BLaER1 treated with 17β-estradiol and CSF1 and Interleukin-3, amounts not matched to agents 10 nM and 100 nM (cell line): ENCODE measurements around the gene ARRDC4.

Experiments used
- H3K27ac ChIP-seq, 11 experiments: shearing (Covaris generic); formaldehyde crosslinking; 2 replicates each; pipeline ENCODE4 v1.8.1; 2022
- H3K27me3 ChIP-seq, 11 experiments: shearing (Covaris generic); formaldehyde crosslinking; 2 replicates each; pipeline ENCODE4 v1.8.1; 2022
- H3K36me3 ChIP-seq, 11 experiments: shearing (Covaris generic); formaldehyde crosslinking; 2 replicates each; pipeline ENCODE4 v1.8.1; 2022
- H3K4me1 ChIP-seq, 10 experiments: shearing (Covaris generic); formaldehyde crosslinking; 2 replicates each; pipeline ENCODE4 v1.8.1; 2022
- H3K4me2 ChIP-seq, 11 experiments: shearing (Covaris generic); formaldehyde crosslinking; 2 replicates each; pipeline ENCODE4 v1.8.1; 2022
- H3K4me3 ChIP-seq, 10 experiments: shearing (Covaris generic); formaldehyde crosslinking; 2 replicates each; pipeline ENCODE4 v1.8.1; 2022
- H3K9ac ChIP-seq, 11 experiments: shearing (Covaris generic); formaldehyde crosslinking; 2 replicates each; pipeline ENCODE4 v1.8.1; 2022
- H3K9me3 ChIP-seq, 11 experiments: shearing (Covaris generic); formaldehyde crosslinking; replicated peaks in 1 of 11; 2 replicates each; pipeline ENCODE4 v1.8.1; 2022
- H4K20me1 ChIP-seq, 11 experiments: shearing (Covaris generic); formaldehyde crosslinking; 2 replicates each; pipeline ENCODE4 v1.8.1; 2022
- Cebpa-rat ChIP-seq, 11 experiments: shearing (Covaris generic); IDR thresholded peaks; 2 replicates each; pipeline ENCODE4 v1.8.1; 2022

The ARRDC4 gene

DNA sequence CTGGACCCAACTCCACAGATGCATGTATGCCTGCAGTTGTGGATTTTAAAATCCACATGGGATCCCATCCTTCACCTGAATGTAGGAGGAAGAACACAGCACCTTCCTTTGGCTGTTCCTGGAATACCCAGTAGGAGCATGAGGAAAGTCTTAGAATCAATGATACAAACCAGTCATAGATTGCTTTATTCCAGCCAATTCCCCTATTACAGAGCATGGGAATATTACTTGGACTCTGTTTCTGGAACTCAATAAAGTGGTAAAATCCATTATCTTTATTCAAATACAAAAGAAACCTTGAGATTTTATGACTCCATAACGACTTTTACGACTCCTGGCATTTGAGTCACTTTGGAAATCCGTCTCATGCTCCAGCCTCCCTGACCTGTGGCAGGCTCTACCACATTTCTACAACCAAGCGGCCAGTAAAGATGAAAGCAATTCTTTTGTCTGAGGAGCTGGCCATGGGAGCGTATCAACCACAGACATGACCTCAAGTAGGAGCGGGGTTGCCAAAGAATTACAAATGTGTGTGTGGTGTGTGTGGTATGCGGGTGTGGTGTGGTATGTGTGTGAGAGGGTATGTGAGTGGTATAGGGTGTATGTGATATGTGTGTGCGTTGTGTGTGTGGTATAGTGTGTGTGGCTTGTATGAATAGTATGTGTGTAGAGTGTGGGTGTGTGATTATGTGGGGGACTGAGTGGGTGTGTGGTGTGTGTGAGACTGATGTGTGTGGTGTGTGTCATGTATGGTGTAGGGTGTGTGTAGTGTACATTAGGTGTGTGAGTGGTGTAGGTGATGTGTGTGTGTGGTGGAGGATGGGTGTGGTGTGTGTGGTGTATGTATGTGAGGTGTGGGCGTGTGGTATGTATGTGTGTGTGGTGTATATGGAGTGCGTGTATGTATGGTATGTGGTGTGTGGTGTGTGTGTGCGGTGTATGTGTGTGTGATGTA, 40.0 kb downstream of the ARRDC4 start:
- H3K4me2 ChIP-seq = peak overlapping the region in 7 of 11 experiments; percentile 15 to 83 (median 42); a peak in 13 of 22 replicates
- no peak overlapping the region for H3K4me3 ChIP-seq
- H3K4me1 ChIP-seq = peaks cover 0 to 47% (median 36%) of the 10 kb centered on the region in 10 experiments; a peak in 16 of 20 replicates
- H3K27ac ChIP-seq = no peak overlapping the region
- H3K9ac ChIP-seq = no peak overlapping the region
- peaks cover 0 to 7% (median 0%) of the 10 kb centered on the region in 11 experiments; a peak in 5 of 22 replicates for H3K9me3 ChIP-seq
- no peaks in the 10 kb centered on the region for H3K36me3 ChIP-seq
- no peaks in the 10 kb centered on the region for H3K27me3 ChIP-seq
- TF ChIP-seq Cebpa-rat (IDR thresholded peaks at IDR 0.05) = no peak
- H4K20me1 ChIP-seq = no peaks in the 10 kb centered on the region

DNA sequence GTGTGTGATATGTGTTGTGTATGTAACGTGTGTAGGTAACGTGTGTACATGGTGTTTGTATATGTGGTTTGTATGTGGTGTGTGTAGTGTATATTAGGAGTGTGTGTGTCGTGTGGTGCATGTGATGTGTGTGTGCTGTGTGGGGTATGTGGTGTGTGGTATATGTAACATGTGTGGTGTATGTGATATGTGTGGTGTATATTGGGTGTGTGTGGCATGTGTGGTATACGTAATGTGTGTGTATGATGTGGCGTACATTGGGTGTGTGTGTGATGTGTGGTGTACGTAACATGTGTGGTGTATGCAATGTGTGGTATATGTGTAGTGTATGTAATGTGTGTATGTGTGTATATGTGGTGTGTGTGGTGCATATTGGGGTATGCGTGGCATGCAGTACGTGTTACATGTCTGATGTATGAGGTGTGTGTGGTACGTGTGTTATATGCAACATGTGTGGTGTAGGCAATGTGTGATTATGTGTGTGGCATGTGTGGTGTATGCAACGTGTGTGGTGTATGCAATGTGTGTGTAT, 41.2 kb downstream of the ARRDC4 start:
- Histone ChIP-seq H3K27me3 (no peaks in the 10 kb centered on the region), H3K4me3 (no peak overlapping the region), H3K9me3 (peaks cover 0 to 7% (median 0%) of the 10 kb centered on the region in 11 experiments; a peak in 6 of 22 replicates), H3K4me2 (no peak overlapping the region), H4K20me1 (no peaks in the 10 kb centered on the region), H3K36me3 (no peaks in the 10 kb centered on the region), H3K4me1 (peaks cover 0 to 38% (median 24%) of the 10 kb centered on the region in 10 experiments; a peak in 16 of 20 replicates), H3K27ac (no peak overlapping the region), H3K9ac (no peak overlapping the region)
- TF ChIP-seq Cebpa-rat (IDR thresholded peaks at IDR 0.05) = no peak

DNA sequence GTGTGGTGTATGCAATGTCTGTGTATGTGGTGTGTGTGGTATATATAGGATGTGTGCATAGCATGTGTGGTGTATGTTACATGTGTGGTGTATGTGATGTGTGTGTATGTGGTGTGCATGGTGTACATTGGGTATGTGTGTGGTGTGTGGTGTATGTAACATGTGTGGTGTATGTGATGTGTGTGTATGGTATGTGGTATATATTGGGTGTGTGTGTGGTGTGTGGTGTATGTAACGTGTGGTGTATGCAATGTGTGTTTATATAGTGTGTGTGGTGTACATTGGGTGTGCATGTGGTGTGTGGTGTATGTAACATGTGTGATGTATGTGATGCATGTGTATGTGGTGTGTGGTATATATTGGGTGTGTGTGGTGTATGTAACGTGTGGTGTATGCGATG, 41.9 kb downstream of the ARRDC4 start:
- no peaks in the 10 kb centered on the region for H4K20me1 ChIP-seq
- H3K9ac ChIP-seq = no peak overlapping the region
- peaks cover 0 to 7% (median 0%) of the 10 kb centered on the region in 11 experiments; a peak in 6 of 22 replicates for H3K9me3 ChIP-seq

DNA sequence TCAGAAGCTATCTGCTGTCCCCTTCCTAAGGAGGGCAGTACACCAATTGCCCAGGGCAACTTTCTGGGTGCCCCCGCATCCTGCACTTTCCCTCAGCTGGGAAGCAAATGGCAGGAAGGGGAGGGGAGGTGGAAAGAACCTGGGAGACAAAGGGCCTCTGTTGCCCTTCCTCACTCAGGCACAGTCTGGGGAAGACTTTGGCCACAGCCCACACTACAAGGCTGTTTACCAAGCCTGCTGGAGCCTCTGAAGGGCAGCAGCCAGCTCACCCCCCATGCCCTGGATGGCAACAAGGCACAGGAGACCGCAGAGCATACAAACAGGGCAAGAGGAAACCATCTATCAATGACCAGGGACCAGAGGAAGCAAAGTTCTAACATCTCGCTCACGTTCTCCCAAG, 42.4 kb downstream of the ARRDC4 start:
- Histone ChIP-seq H3K4me2 (no peak overlapping the region), H4K20me1 (no peaks in the 10 kb centered on the region), H3K4me1 (peaks cover 0 to 32% (median 23%) of the 10 kb centered on the region in 10 experiments; a peak in 16 of 20 replicates), H3K9me3 (peaks cover 0 to 7% (median 0%) of the 10 kb centered on the region in 11 experiments; a peak in 6 of 22 replicates), H3K4me3 (no peak overlapping the region), H3K36me3 (no peaks in the 10 kb centered on the region), H3K27ac (no peak overlapping the region), H3K9ac (no peak overlapping the region), H3K27me3 (no peaks in the 10 kb centered on the region)
- no peak for TF ChIP-seq Cebpa-rat (IDR thresholded peaks at IDR 0.05)

More for the DNA sequence above, 41.9 kb downstream of the ARRDC4 start:
- H3K27me3 ChIP-seq = no peaks in the 10 kb centered on the region
- no peak overlapping the region for H3K27ac ChIP-seq
- H3K4me3 ChIP-seq = no peak overlapping the region
- TF ChIP-seq Cebpa-rat (IDR thresholded peaks at IDR 0.05) = no peak
- H3K36me3 ChIP-seq = no peaks in the 10 kb centered on the region
- no peak overlapping the region for H3K4me2 ChIP-seq
- peaks cover 0 to 37% (median 24%) of the 10 kb centered on the region in 10 experiments; a peak in 16 of 20 replicates for H3K4me1 ChIP-seq

DNA sequence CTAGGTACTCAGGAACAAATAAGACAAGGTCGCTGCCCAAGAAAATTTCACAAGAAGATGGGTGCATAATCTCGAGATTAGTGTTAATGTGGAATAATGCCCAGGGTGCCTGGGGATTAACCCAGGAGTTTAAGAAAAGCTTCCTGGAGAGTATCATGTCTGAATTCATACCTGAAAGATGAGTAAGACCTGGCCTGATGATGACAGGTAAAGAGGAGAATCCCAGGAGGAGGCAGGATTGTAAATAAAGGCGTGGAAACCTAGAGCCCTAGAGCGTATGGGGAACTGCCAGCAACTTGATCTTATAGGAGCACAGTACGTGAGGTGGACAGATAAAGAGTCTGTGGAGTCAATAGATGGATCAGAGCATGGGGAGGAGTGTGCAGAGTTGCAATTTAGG, 43.0 kb downstream of the ARRDC4 start:
- H3K4me3 ChIP-seq = no peak overlapping the region
- H3K9ac ChIP-seq = no peak overlapping the region
- no peaks in the 10 kb centered on the region for H3K36me3 ChIP-seq
- peaks cover 0 to 26% (median 18%) of the 10 kb centered on the region in 10 experiments; a peak in 16 of 20 replicates for H3K4me1 ChIP-seq
- H3K9me3 ChIP-seq = peaks cover 0 to 7% (median 0%) of the 10 kb centered on the region in 11 experiments; a peak in 6 of 22 replicates
- H4K20me1 ChIP-seq = no peaks in the 10 kb centered on the region
- no peaks in the 10 kb centered on the region for H3K27me3 ChIP-seq
- no peak overlapping the region for H3K27ac ChIP-seq
- no peak overlapping the region for H3K4me2 ChIP-seq
- no peak for TF ChIP-seq Cebpa-rat (IDR thresholded peaks at IDR 0.05)

DNA sequence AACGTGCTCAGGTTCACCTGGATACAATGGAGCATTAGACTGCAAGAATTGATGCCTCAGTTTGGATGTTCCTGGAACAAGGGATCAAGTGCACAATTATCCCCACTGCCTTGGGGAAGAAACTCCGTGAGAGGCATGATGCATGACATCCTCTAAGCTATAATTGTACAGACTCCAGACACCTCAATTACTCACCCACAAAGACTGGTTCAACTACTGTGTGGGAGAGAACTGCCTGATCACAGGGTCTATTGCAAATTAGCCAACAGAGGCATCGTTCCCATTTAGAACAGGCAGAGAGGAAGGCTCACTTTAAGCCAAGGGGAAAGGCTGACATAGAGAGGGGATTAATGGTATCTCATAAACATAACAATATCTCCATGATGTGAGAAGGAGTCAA, 43.5 kb downstream of the ARRDC4 start:
- H3K4me2 ChIP-seq = no peak overlapping the region
- H3K4me1 ChIP-seq = peaks cover 0 to 21% (median 13%) of the 10 kb centered on the region in 10 experiments; a peak in 14 of 20 replicates
- H3K4me3 ChIP-seq = no peak overlapping the region
- no peak overlapping the region for H3K27ac ChIP-seq
- H4K20me1 ChIP-seq = no peaks in the 10 kb centered on the region
- no peaks in the 10 kb centered on the region for H3K36me3 ChIP-seq
- TF ChIP-seq Cebpa-rat (IDR thresholded peaks at IDR 0.05) = no peak
- no peak overlapping the region for H3K9ac ChIP-seq
- peaks cover 0 to 7% (median 0%) of the 10 kb centered on the region in 11 experiments; a peak in 6 of 22 replicates for H3K9me3 ChIP-seq
- no peaks in the 10 kb centered on the region for H3K27me3 ChIP-seq

DNA sequence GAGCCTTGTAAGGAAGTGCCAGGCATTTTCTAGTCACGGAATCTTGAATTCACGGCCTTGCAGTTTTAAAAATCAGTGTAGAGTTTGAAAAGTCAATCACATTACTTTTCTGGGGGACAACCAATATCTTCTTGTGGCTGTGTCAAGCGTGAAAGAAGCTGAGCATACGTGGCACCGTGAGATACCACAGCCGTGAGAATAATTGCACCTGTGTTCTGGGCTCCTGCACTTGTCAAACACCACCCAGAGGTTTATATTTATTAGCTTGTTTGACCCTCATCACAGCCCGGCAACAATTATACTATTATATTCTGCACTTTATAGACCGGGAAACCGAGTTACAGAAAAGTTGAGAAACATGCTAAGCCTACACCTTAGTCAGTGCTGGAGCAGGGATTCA, 45.2 kb downstream of the ARRDC4 start:
- peaks cover 0 to 9% (median 0%) of the 10 kb centered on the region in 11 experiments; a peak in 6 of 22 replicates for H3K9me3 ChIP-seq
- H3K4me1 ChIP-seq = peaks cover 0 to 4% (median 1%) of the 10 kb centered on the region in 10 experiments; a peak in 9 of 20 replicates
- H3K27me3 ChIP-seq = no peaks in the 10 kb centered on the region
- no peaks in the 10 kb centered on the region for H3K36me3 ChIP-seq
- no peak overlapping the region for H3K27ac ChIP-seq
- H3K4me2 ChIP-seq = no peak overlapping the region
- H4K20me1 ChIP-seq = no peaks in the 10 kb centered on the region
- no peak for TF ChIP-seq Cebpa-rat (IDR thresholded peaks at IDR 0.05)
- no peak overlapping the region for H3K4me3 ChIP-seq
- H3K9ac ChIP-seq = no peak overlapping the region

DNA sequence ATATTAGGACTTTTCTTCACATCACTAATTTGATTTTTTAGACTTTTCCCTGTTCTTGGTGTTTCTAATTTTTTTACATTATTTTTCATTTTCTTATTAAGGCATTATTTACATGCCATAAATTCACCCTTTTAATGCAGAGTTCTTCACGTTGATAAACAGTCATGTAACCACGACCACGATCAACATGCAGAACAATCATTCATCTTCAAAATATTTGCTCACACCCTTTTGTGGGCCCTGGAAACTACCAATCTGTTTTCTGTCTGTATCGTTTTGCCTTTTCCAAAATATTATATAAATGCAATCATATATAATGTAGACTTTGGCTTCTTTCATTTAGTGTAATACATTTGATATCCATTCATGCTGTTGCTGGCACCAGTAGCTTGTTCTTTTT, 48.7 kb downstream of the ARRDC4 start:
- Histone ChIP-seq H3K9me3 (peaks cover 0 to 11% (median 0%) of the 10 kb centered on the region in 11 experiments; a peak in 6 of 22 replicates), H3K27me3 (no peaks in the 10 kb centered on the region)
- no peak for TF ChIP-seq Cebpa-rat (IDR thresholded peaks at IDR 0.05)

DNA sequence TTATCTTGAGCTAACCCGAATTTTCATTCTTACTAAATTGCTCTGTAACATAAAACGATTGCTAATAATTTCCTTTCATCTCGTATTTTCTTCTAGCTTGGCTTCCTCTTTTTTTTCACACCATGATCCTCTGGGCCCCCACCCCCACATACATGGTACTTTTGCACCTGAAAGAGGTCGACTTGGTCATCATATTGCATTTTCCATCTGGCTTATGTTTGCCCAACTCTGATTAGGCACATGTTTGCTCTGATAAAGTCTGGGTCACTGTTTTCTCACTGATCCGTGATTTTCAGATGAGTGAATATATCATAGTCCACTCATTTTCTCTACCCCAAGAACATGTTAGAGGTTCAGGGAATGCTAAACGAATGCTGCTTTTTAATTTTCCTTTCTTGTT, 49.5 kb downstream of the ARRDC4 start:
- Histone ChIP-seq H3K9me3 (peaks cover 0 to 8% (median 0%) of the 10 kb centered on the region in 11 experiments; a peak in 6 of 22 replicates), H3K36me3 (no peaks in the 10 kb centered on the region), H3K27me3 (no peaks in the 10 kb centered on the region), H3K4me1 (no peaks in the 10 kb centered on the region), H3K4me3 (no peak overlapping the region), H4K20me1 (no peaks in the 10 kb centered on the region), H3K4me2 (no peak overlapping the region), H3K27ac (no peak overlapping the region), H3K9ac (no peak overlapping the region)
- TF ChIP-seq Cebpa-rat (IDR thresholded peaks at IDR 0.05) = no peak

More for the DNA sequence above, 48.7 kb downstream of the ARRDC4 start:
- H3K9ac ChIP-seq = no peak overlapping the region
- no peak overlapping the region for H3K4me2 ChIP-seq
- no peak overlapping the region for H3K4me3 ChIP-seq
- no peak overlapping the region for H3K27ac ChIP-seq
- no peaks in the 10 kb centered on the region for H4K20me1 ChIP-seq
- H3K36me3 ChIP-seq = no peaks in the 10 kb centered on the region
- no peaks in the 10 kb centered on the region for H3K4me1 ChIP-seq
